ENCODE data around the gene ZNF561.

The ZNF561 gene

GRCh38 chr19:9640956-9641355 lies 19.9 kb upstream of the ZNF561 start:
- Histone ChIP-seq H3K36me3 (ENCODE audit: control insufficient read depth, insufficient read depth, low read length) (peaks cover 7% of the 10 kb centered on the region), H3K4me3 (ENCODE audit: insufficient read depth, low read depth, low read length) (no peak overlapping the region), H3K4me1 (ENCODE audit: control insufficient read depth, insufficient read depth, low read length) (no peaks in the 10 kb centered on the region), H3K27me3 (ENCODE audit: control insufficient read depth, insufficient read depth, low read length, poor library complexity, severe bottlenecking) (no peaks in the 10 kb centered on the region), H3K27ac (ENCODE audit: insufficient read depth, low read depth, low read length, poor library complexity, severe bottlenecking) (no peak overlapping the region), H3K9me3 (ENCODE audit: control insufficient read depth, low read length) (no peaks in the 10 kb centered on the region)
- WGBS, 2 experiments = 93% methylated on average over 1 of the region's 1 CpG

DNA sequence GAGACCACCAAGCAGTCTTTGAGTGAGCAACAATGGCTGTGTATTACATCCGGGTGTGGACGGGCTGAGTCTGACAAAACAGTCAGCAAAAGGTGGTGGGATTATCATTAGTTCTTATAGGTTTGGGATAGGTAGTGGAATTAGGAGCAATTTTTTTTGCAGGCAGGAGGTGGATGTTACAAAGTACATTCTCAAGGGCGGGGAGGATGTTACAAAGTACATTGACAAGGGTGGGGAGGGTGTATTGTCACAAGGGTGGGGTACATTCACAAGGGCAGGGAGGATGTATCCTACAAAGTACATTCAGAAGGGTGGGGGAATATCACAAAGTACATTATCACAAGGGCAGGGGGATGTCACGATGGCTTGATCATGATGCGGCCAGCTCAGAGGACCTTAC lies 15.0 kb upstream of the ZNF561 start:
- Histone ChIP-seq H3K27ac (ENCODE audit: insufficient read depth, low read depth, low read length, poor library complexity, severe bottlenecking) (no peak overlapping the region), H3K4me3 (ENCODE audit: insufficient read depth, low read depth, low read length) (no peak overlapping the region), H3K9me3 (ENCODE audit: control insufficient read depth, low read length) (no peaks in the 10 kb centered on the region), H3K27me3 (ENCODE audit: control insufficient read depth, insufficient read depth, low read length, poor library complexity, severe bottlenecking) (no peaks in the 10 kb centered on the region), H3K4me1 (ENCODE audit: control insufficient read depth, insufficient read depth, low read length) (no peaks in the 10 kb centered on the region), H3K36me3 (ENCODE audit: control insufficient read depth, insufficient read depth, low read length) (peaks cover 9% of the 10 kb centered on the region)
- WGBS, 2 experiments = 95 to 100% methylated on average over 5 of the region's 5 CpGs

GRCh38 chr19:9627856-9628255 lies 6.8 kb upstream of the ZNF561 start:
- Histone ChIP-seq H3K9me3 (ENCODE audit: control insufficient read depth, low read length) (no peaks in the 10 kb centered on the region), H3K36me3 (ENCODE audit: control insufficient read depth, insufficient read depth, low read length) (peaks cover 5% of the 10 kb centered on the region), H3K4me1 (ENCODE audit: control insufficient read depth, insufficient read depth, low read length) (no peaks in the 10 kb centered on the region), H3K27me3 (ENCODE audit: control insufficient read depth, insufficient read depth, low read length, poor library complexity, severe bottlenecking) (no peaks in the 10 kb centered on the region), H3K4me3 (ENCODE audit: insufficient read depth, low read depth, low read length) (no peak overlapping the region), H3K27ac (ENCODE audit: insufficient read depth, low read depth, low read length, poor library complexity, severe bottlenecking) (no peak overlapping the region)
- 89 to 92% methylated on average over 2 of the region's 2 CpGs for WGBS, 2 experiments

GRCh38 chr19:9622531-9622930 lies 1.5 kb upstream of the ZNF561 start:
- Histone ChIP-seq H3K27ac (ENCODE audit: insufficient read depth, low read depth, low read length, poor library complexity, severe bottlenecking) (no peak overlapping the region), H3K36me3 (ENCODE audit: control insufficient read depth, insufficient read depth, low read length) (peaks cover 13% of the 10 kb centered on the region), H3K4me3 (ENCODE audit: insufficient read depth, low read depth, low read length) (no peak overlapping the region), H3K9me3 (ENCODE audit: control insufficient read depth, low read length) (no peaks in the 10 kb centered on the region), H3K4me1 (ENCODE audit: control insufficient read depth, insufficient read depth, low read length) (peaks cover 5% of the 10 kb centered on the region), H3K27me3 (ENCODE audit: control insufficient read depth, insufficient read depth, low read length, poor library complexity, severe bottlenecking) (no peaks in the 10 kb centered on the region)
- 91 to 95% methylated on average over 2 of the region's 2 CpGs for WGBS, 2 experiments

DNA sequence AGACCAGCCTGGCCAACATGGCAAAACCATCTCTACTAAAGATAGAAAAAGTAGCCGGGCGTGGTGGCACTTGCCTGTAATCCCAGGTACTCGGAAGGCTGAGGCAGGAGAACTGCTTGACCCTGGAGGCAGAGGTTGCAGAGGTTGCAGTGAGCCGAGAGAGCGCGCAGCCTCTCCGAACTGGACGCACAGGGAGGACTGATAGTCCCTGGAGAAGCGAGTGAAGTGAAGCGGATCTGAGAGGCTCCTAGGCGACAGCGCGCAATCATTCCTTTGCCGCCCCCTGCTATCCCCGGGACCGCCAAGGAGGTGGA lies 233 bp downstream of the ZNF561 start:
- Histone ChIP-seq H3K4me1 (ENCODE audit: control insufficient read depth, insufficient read depth, low read length) (peaks cover 5% of the 10 kb centered on the region), H3K9me3 (ENCODE audit: control insufficient read depth, low read length) (no peaks in the 10 kb centered on the region), H3K27ac (ENCODE audit: insufficient read depth, low read depth, low read length, poor library complexity, severe bottlenecking) (peak overlapping the region; percentile 97), H3K4me3 (ENCODE audit: insufficient read depth, low read depth, low read length) (peak overlapping the region; percentile 67), H3K36me3 (ENCODE audit: control insufficient read depth, insufficient read depth, low read length) (peaks cover 25% of the 10 kb centered on the region), H3K27me3 (ENCODE audit: control insufficient read depth, insufficient read depth, low read length, poor library complexity, severe bottlenecking) (no peaks in the 10 kb centered on the region)
- WGBS, 2 experiments = 1 to 3% methylated on average over 16 of the region's 16 CpGs

- Histone ChIP-seq H3K9me3 (ENCODE audit: control insufficient read depth, low read length) (peaks cover 2% of the 10 kb centered on the region), H3K4me1 (ENCODE audit: control insufficient read depth, insufficient read depth, low read length) (peaks cover 5% of the 10 kb centered on the region), H3K36me3 (ENCODE audit: control insufficient read depth, insufficient read depth, low read length) (peaks cover 75% of the 10 kb centered on the region), H3K27me3 (ENCODE audit: control insufficient read depth, insufficient read depth, low read length, poor library complexity, severe bottlenecking) (no peaks in the 10 kb centered on the region), H3K27ac (ENCODE audit: insufficient read depth, low read depth, low read length, poor library complexity, severe bottlenecking) (no peak overlapping the region), H3K4me3 (ENCODE audit: insufficient read depth, low read depth, low read length) (no peak overlapping the region)
Measured at GRCh38 chr19:9615844-9616243, 5.2 kb downstream of the ZNF561 start.

- WGBS, 2 experiments = 92 to 100% methylated on average over 2 of the region's 2 CpGs
- Histone ChIP-seq H3K9me3 (ENCODE audit: control insufficient read depth, low read length) (peaks cover 2% of the 10 kb centered on the region), H3K4me3 (ENCODE audit: insufficient read depth, low read depth, low read length) (no peak overlapping the region)
Measured at GRCh38 chr19:9610484-9611113, 10.4 kb downstream of the ZNF561 start.

GRCh38 chr19:9608912-9609311 lies 12.1 kb downstream of the ZNF561 start:
- Histone ChIP-seq H3K36me3 (ENCODE audit: control insufficient read depth, insufficient read depth, low read length) (peaks cover 53% of the 10 kb centered on the region), H3K27ac (ENCODE audit: insufficient read depth, low read depth, low read length, poor library complexity, severe bottlenecking) (no peak overlapping the region), H3K4me3 (ENCODE audit: insufficient read depth, low read depth, low read length) (no peak overlapping the region), H3K9me3 (ENCODE audit: control insufficient read depth, low read length) (peaks cover 2% of the 10 kb centered on the region), H3K4me1 (ENCODE audit: control insufficient read depth, insufficient read depth, low read length) (no peaks in the 10 kb centered on the region), H3K27me3 (ENCODE audit: control insufficient read depth, insufficient read depth, low read length, poor library complexity, severe bottlenecking) (no peaks in the 10 kb centered on the region)
- 93 to 98% methylated on average over 5 of the region's 5 CpGs for WGBS, 2 experiments

More at GRCh38 chr19:9610484-9611113, 10.4 kb downstream of the ZNF561 start:
- Histone ChIP-seq H3K27ac (ENCODE audit: insufficient read depth, low read depth, low read length, poor library complexity, severe bottlenecking) (no peak overlapping the region), H3K4me1 (ENCODE audit: control insufficient read depth, insufficient read depth, low read length) (no peaks in the 10 kb centered on the region), H3K27me3 (ENCODE audit: control insufficient read depth, insufficient read depth, low read length, poor library complexity, severe bottlenecking) (no peaks in the 10 kb centered on the region), H3K36me3 (ENCODE audit: control insufficient read depth, insufficient read depth, low read length) (peaks cover 70% of the 10 kb centered on the region)

DNA sequence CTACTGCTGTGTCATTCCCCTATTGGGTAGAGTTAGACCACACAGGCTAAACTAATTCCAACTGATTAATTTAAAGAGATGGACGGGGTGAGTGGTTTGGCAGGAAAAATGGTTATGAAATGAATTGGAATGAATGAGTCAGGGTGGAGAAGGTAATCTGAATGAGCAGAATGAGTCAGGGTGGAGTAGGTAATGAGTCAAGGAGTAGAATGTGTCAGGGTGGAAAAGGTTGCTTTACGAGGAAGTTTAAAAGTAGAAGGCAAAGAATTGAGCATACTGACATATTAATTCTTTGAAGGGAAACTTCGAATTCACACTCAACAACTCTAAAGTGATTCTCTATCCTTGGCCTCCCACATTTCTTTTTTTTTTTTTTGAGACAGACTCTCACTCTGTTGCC lies 24.0 kb downstream of the ZNF561 start:
- H3K36me3 ChIP-seq (ENCODE audit: control insufficient read depth, insufficient read depth, low read length) = no peaks in the 10 kb centered on the region
- no peak overlapping the region for H3K4me3 ChIP-seq (ENCODE audit: insufficient read depth, low read depth, low read length)
- no peaks in the 10 kb centered on the region for H3K27me3 ChIP-seq (ENCODE audit: control insufficient read depth, insufficient read depth, low read length, poor library complexity, severe bottlenecking)
- H3K27ac ChIP-seq (ENCODE audit: insufficient read depth, low read depth, low read length, poor library complexity, severe bottlenecking) = no peak overlapping the region
- H3K9me3 ChIP-seq (ENCODE audit: control insufficient read depth, low read length) = peaks cover 2% of the 10 kb centered on the region
- no peaks in the 10 kb centered on the region for H3K4me1 ChIP-seq (ENCODE audit: control insufficient read depth, insufficient read depth, low read length)
- WGBS, 2 experiments = 82 to 87% methylated on average over 3 of the region's 3 CpGs

DNA sequence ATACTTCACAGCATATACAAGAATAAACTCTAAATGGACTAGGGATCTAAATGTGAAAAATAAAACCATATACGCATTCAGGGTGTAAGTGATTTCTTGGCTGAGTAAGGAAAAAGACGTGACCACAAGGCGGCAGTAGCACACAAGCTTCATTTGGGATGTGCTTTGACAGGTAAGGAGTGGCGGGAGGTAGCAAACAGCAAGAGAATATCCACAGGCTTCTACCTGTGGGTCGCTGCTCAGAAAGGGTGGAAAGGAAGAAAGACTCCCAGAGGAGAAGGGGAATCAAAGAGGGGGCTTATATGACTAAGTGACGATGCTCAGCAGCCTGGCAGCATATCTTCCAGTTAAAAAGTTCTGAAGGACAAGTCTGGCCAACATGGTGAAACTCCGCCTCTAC lies 34.3 kb downstream of the ZNF561 start:
- Histone ChIP-seq H3K27me3 (ENCODE audit: control insufficient read depth, insufficient read depth, low read length, poor library complexity, severe bottlenecking) (no peaks in the 10 kb centered on the region), H3K9me3 (ENCODE audit: control insufficient read depth, low read length) (no peaks in the 10 kb centered on the region), H3K36me3 (ENCODE audit: control insufficient read depth, insufficient read depth, low read length) (peaks cover 2% of the 10 kb centered on the region), H3K4me3 (ENCODE audit: insufficient read depth, low read depth, low read length) (no peak overlapping the region), H3K27ac (ENCODE audit: insufficient read depth, low read depth, low read length, poor library complexity, severe bottlenecking) (no peak overlapping the region), H3K4me1 (ENCODE audit: control insufficient read depth, insufficient read depth, low read length) (no peaks in the 10 kb centered on the region)
- 22 to 27% methylated on average over 7 of the region's 7 CpGs for WGBS, 2 experiments
